Neural progenitor cell (in vitro differentiated cells): ENCODE measurements around the gene MRPS12. TPM values are rescaled to one million over a fixed set of nuclear protein-coding genes. Genes with fewer than 3 reads are reported as not detected.

Experiments used
- DNase-seq: peaks from one replicate; pipeline ENCODE4 v3.0.0-alpha.2; 2016; ENCODE audit warnings: low spot score
- H2AFZ ChIP-seq: fragments of 200-600 bp; sonication (generic); replicated peaks from 2 replicates; pipeline ENCODE4 v1.6.1; 2016; ENCODE audit warnings: antibody characterized with exemption
- H3F3A ChIP-seq: fragments of 200-600 bp; sonication (generic); 2 replicates; pipeline ENCODE4 v1.6.1; 2016; ENCODE audit warnings: antibody characterized with exemption, low read depth
- H3K27ac ChIP-seq: fragments of 200-600 bp; sonication (generic); 2 replicates; pipeline ENCODE4 v1.5.1; 2016; ENCODE audit warnings: mild to moderate bottlenecking
- H3K27me3 ChIP-seq: fragments of 200-600 bp; sonication (generic); 2 replicates; pipeline ENCODE4 v1.6.1; 2016; ENCODE audit warnings: mild to moderate bottlenecking, moderate library complexity
- H3K36me3 ChIP-seq: fragments of 200-600 bp; sonication (generic); 2 replicates; pipeline ENCODE4 v1.5.1; 2016
- H3K4me1 ChIP-seq: fragments of 200-600 bp; sonication (generic); 2 replicates; pipeline ENCODE4 v1.6.1; 2016; ENCODE audit warnings: mixed run types
- H3K4me2 ChIP-seq: fragments of 200-600 bp; sonication (generic); 2 replicates; pipeline ENCODE4 v1.6.1; 2016
- H3K4me3 ChIP-seq: fragments of 200-600 bp; sonication (generic); 2 replicates; pipeline ENCODE4 v1.5.1; 2016
- H3K79me2 ChIP-seq: fragments of 200-600 bp; sonication (generic); 2 replicates; pipeline ENCODE4 v1.6.1; 2016; ENCODE audit warnings: low read depth
- H3K9ac ChIP-seq: fragments of 200-600 bp; sonication (generic); 2 replicates; pipeline ENCODE4 v1.6.1; 2016
- H3K9me3 ChIP-seq: fragments of 200-600 bp; sonication (generic); 2 replicates; pipeline ENCODE4 v1.5.1; 2016; ENCODE audit warnings: low read depth
- H4K20me1 ChIP-seq: fragments of 200-600 bp; sonication (generic); 2 replicates; pipeline ENCODE4 v1.6.1; 2016; ENCODE audit warnings: low read depth
- H3K27ac Mint-ChIP-seq: 3 replicates; pipeline ENCODE4 v1.8.0; 2021; ENCODE audit warnings: mixed read lengths
- H3K27me3 Mint-ChIP-seq: 2 replicates; pipeline ENCODE4 v1.8.0; 2022; ENCODE audit warnings: low read depth, mild to moderate bottlenecking, inconsistent platforms, moderate library complexity, mixed read lengths; ENCODE audit not compliant: insufficient read depth
- H3K36me3 Mint-ChIP-seq: 3 replicates; pipeline ENCODE4 v1.8.0; 2021; ENCODE audit warnings: mixed read lengths
- H3K4me1 Mint-ChIP-seq: 3 replicates; pipeline ENCODE4 v1.8.0; 2021; ENCODE audit warnings: mixed read lengths
- H3K4me3 Mint-ChIP-seq: 3 replicates; pipeline ENCODE4 v1.8.0; 2021; ENCODE audit warnings: mild to moderate bottlenecking, moderate library complexity, mixed read lengths
- H3K9me3 Mint-ChIP-seq: 3 replicates; pipeline ENCODE4 v1.8.0; 2020; ENCODE audit warnings: mixed read lengths
- CTCF ChIP-seq: fragments of 200-600 bp; sonication (generic); IDR thresholded peaks from 2 replicates; pipeline ENCODE4 v1.5.1; 2017; ENCODE audit warnings: antibody characterized with exemption, mild to moderate bottlenecking
- EZH2 ChIP-seq: fragments of 200-600 bp; sonication (generic); IDR thresholded peaks from 2 replicates; pipeline ENCODE4 v1.6.1; 2017; ENCODE audit warnings: antibody characterized with exemption, mild to moderate bottlenecking, moderate library complexity
- EZH2phosphoT487 ChIP-seq: fragments of 200-600 bp; sonication (generic); IDR thresholded peaks from 2 replicates; pipeline ENCODE4 v1.6.1; 2017; ENCODE audit warnings: antibody characterized with exemption
- total RNA-seq: library from RNA; depleted of rRNA; stranded (reverse); fragments of >200 nt; gene quantifications from 2 replicates; pipeline ENCODE4 v1.2.3, GENCODE V29; 2015; ENCODE audit warnings: low replicate concordance

Gene MRPS12
- total RNA-seq, 1 donor from 2014 or later = 9.2 TPM

- no peak overlapping the region for H2AFZ ChIP-seq
- Mint-ChIP-seq H3K9me3 (no peaks in the 10 kb centered on the region), H3K4me3 (no peak overlapping the region), H3K36me3 (peaks cover 2% of the 10 kb centered on the region), H3K4me1 (peaks cover 8% of the 10 kb centered on the region), H3K27me3 (peaks cover 10% of the 10 kb centered on the region), H3K27ac (no peak overlapping the region)
- no peaks in the 10 kb centered on the region for H3K9me3 ChIP-seq
- DNase-seq = no peak
- H3K4me3 ChIP-seq = no peak overlapping the region
- peaks cover 8% of the 10 kb centered on the region for H3K27me3 ChIP-seq
- H3K4me2 ChIP-seq = no peak overlapping the region
- no peak overlapping the region for H3K9ac ChIP-seq
- H3K36me3 ChIP-seq = no peaks in the 10 kb centered on the region
- peaks cover 4% of the 10 kb centered on the region for H4K20me1 ChIP-seq
- no peak overlapping the region for H3K27ac ChIP-seq
- no peaks in the 10 kb centered on the region for H3K4me1 ChIP-seq
- TF ChIP-seq EZH2 (no peak), EZH2phosphoT487 (no peak), CTCF (no peak)
- peaks cover 5% of the 10 kb centered on the region for H3F3A ChIP-seq
- H3K79me2 ChIP-seq = no peaks in the 10 kb centered on the region
Measured at GRCh38 chr19:38951187-38951586, 20.4 kb downstream of the MRPS12 start.

GRCh38 chr19:38952395-38953165 lies 21.8 kb downstream of the MRPS12 start:
- H3K27ac ChIP-seq = no peak overlapping the region
- Mint-ChIP-seq H3K27me3 (peaks cover 8% of the 10 kb centered on the region), H3K4me3 (no peak overlapping the region), H3K36me3 (peaks cover 2% of the 10 kb centered on the region), H3K4me1 (peaks cover 8% of the 10 kb centered on the region), H3K27ac (no peak overlapping the region), H3K9me3 (no peaks in the 10 kb centered on the region)
- H3K4me3 ChIP-seq = no peak overlapping the region
- H3F3A ChIP-seq = peaks cover 5% of the 10 kb centered on the region
- DNase-seq = peak; percentile 54
- no peak overlapping the region for H3K4me2 ChIP-seq
- H2AFZ ChIP-seq = no peak overlapping the region
- no peaks in the 10 kb centered on the region for H3K79me2 ChIP-seq
- peaks cover 8% of the 10 kb centered on the region for H3K27me3 ChIP-seq
- no peaks in the 10 kb centered on the region for H3K4me1 ChIP-seq
- no peaks in the 10 kb centered on the region for H3K9me3 ChIP-seq
- peaks cover 4% of the 10 kb centered on the region for H4K20me1 ChIP-seq
- no peaks in the 10 kb centered on the region for H3K36me3 ChIP-seq
- no peak overlapping the region for H3K9ac ChIP-seq
- TF ChIP-seq EZH2 (no peak), CTCF (peak; percentile 56)

GRCh38 chr19:38953677-38954076 lies 22.9 kb downstream of the MRPS12 start:
- peaks cover 7% of the 10 kb centered on the region for H3K27me3 Mint-ChIP-seq
- peaks cover 4% of the 10 kb centered on the region for H4K20me1 ChIP-seq
- H2AFZ ChIP-seq = no peak overlapping the region
- peaks cover 5% of the 10 kb centered on the region for H3F3A ChIP-seq
- H3K27ac Mint-ChIP-seq = peak overlapping the region; percentile 53
- H3K27me3 ChIP-seq = peaks cover 8% of the 10 kb centered on the region
- no peak for DNase-seq
- no peak overlapping the region for H3K9ac ChIP-seq
- TF ChIP-seq CTCF (no peak), EZH2phosphoT487 (no peak), EZH2 (no peak)
- no peaks in the 10 kb centered on the region for H3K9me3 ChIP-seq
- H3K27ac ChIP-seq = no peak overlapping the region
- no peak overlapping the region for H3K4me3 Mint-ChIP-seq
- peaks cover 7% of the 10 kb centered on the region for H3K4me1 Mint-ChIP-seq
- peaks cover 3% of the 10 kb centered on the region for H3K36me3 Mint-ChIP-seq
- no peak overlapping the region for H3K4me3 ChIP-seq
- no peaks in the 10 kb centered on the region for H3K79me2 ChIP-seq
- no peak overlapping the region for H3K4me2 ChIP-seq
- no peaks in the 10 kb centered on the region for H3K4me1 ChIP-seq
- H3K9me3 Mint-ChIP-seq = no peaks in the 10 kb centered on the region
- H3K36me3 ChIP-seq = no peaks in the 10 kb centered on the region
